OCI-LY1 (cell line): ENCODE results near the gene GOSR1.

Source experiments
- H2AFZ ChIP-seq: fragments of 200-600 bp; sonication (generic), shearing (Covaris generic); 2 replicates; pipeline ENCODE4 v1.6.0; 2014; ENCODE audit warnings: antibody characterized with exemption, mild to moderate bottlenecking, low read length
- H3F3A ChIP-seq: fragments of 200-600 bp; sonication (generic), shearing (Covaris generic); 2 replicates; pipeline ENCODE4 v1.6.0; 2014; ENCODE audit warnings: mild to moderate bottlenecking, antibody characterized with exemption, low read length, moderate library complexity; ENCODE audit not compliant: insufficient read depth
- H3K27ac ChIP-seq: fragments of 200-600 bp; sonication (generic); 2 replicates; pipeline ENCODE4 v1.5.1; 2014; ENCODE audit warnings: low read length, mixed run types, mild to moderate bottlenecking, low read depth; ENCODE audit not compliant: poor library complexity, severe bottlenecking
- H3K27me3 ChIP-seq: fragments of 200-600 bp; sonication (generic); 2 replicates; pipeline ENCODE4 v1.6.0; 2014; ENCODE audit warnings: antibody characterized with exemption, mild to moderate bottlenecking, low read length, moderate library complexity; ENCODE audit not compliant: insufficient read depth
- H3K36me3 ChIP-seq: fragments of 200-600 bp; sonication (generic); 2 replicates; pipeline ENCODE4 v1.6.1; 2014; ENCODE audit warnings: mild to moderate bottlenecking, antibody characterized with exemption, low read length, moderate library complexity, mixed read lengths; ENCODE audit not compliant: insufficient read depth
- H3K4me1 ChIP-seq: fragments of 200-600 bp; sonication (generic); 2 replicates; pipeline ENCODE4 v1.5.1; 2014; ENCODE audit warnings: mild to moderate bottlenecking, low read length, moderate library complexity; ENCODE audit not compliant: insufficient read depth, severe bottlenecking
- H3K4me2 ChIP-seq: fragments of 200-600 bp; sonication (generic), shearing (Covaris generic); 2 replicates; pipeline ENCODE4 v1.6.1; 2014; ENCODE audit warnings: low read length
- H3K4me3 ChIP-seq: fragments of 200-600 bp; sonication (generic); 2 replicates; pipeline ENCODE4 v1.5.1; 2014; ENCODE audit warnings: low read length, low read depth, mild to moderate bottlenecking, mixed read lengths; ENCODE audit not compliant: poor library complexity, severe bottlenecking
- H3K79me2 ChIP-seq: fragments of 200-600 bp; shearing (Covaris generic); 2 replicates; pipeline ENCODE4 v1.6.1; 2016; ENCODE audit warnings: mixed run types, low read length, mixed read lengths; ENCODE audit not compliant: insufficient read depth
- H3K9ac ChIP-seq: fragments of 200-600 bp; sonication (generic), shearing (Covaris generic); 2 replicates; pipeline ENCODE4 v1.6.1; 2014; ENCODE audit warnings: mild to moderate bottlenecking, low read length, mixed read lengths
- H3K9me2 ChIP-seq: fragments of 200-600 bp; sonication (generic), shearing (Covaris generic); 2 replicates; pipeline ENCODE4 v1.6.1; 2014; ENCODE audit warnings: low read depth, mild to moderate bottlenecking, low read length, mixed read lengths
- H3K9me3 ChIP-seq: fragments of 200-600 bp; shearing (Covaris generic); 2 replicates; pipeline ENCODE4 v1.6.1; 2014; ENCODE audit warnings: low read length, mixed read lengths
- H4K20me1 ChIP-seq: fragments of 200-600 bp; sonication (generic), shearing (Covaris generic); 2 replicates; pipeline ENCODE4 v1.6.0; 2016; ENCODE audit warnings: mild to moderate bottlenecking, low read length; ENCODE audit not compliant: insufficient read depth
- CTCF ChIP-seq: fragments of 200-600 bp; sonication (generic), shearing (Covaris generic); IDR thresholded peaks from 2 replicates; pipeline ENCODE4 v1.5.1; 2017; ENCODE audit warnings: mild to moderate bottlenecking, antibody characterized with exemption, low read length, moderate library complexity, mixed read lengths
- EZH2 ChIP-seq: fragments of 200-600 bp; sonication (generic), shearing (Covaris generic); IDR thresholded peaks from 2 replicates; pipeline ENCODE4 v1.8.0; 2017; ENCODE audit warnings: borderline replicate concordance, mixed run types, mild to moderate bottlenecking, antibody characterized with exemption, low read length, moderate library complexity, mixed read lengths

Gene GOSR1

GRCh38 chr17:30483159-30483558 lies 6.0 kb downstream of the GOSR1 start:
- Histone ChIP-seq H3K9me3 (no peaks in the 10 kb centered on the region), H3K9ac (no peak overlapping the region), H3K27ac (no peak overlapping the region), H3K9me2 (no peaks in the 10 kb centered on the region), H3K27me3 (no peaks in the 10 kb centered on the region), H3K36me3 (peaks cover 87% of the 10 kb centered on the region), H2AFZ (no peak overlapping the region), H3K4me3 (no peak overlapping the region), H3K4me1 (peaks cover 11% of the 10 kb centered on the region), H3K4me2 (no peak overlapping the region), H3F3A (no peaks in the 10 kb centered on the region), H4K20me1 (no peaks in the 10 kb centered on the region), H3K79me2 (peaks cover 9% of the 10 kb centered on the region)
- TF ChIP-seq CTCF, result no peak
- TF ChIP-seq EZH2, result no peak

GRCh38 chr17:30493780-30494179 lies 16.6 kb downstream of the GOSR1 start:
- H3K9me3 ChIP-seq, result no peaks in the 10 kb centered on the region
- no peak overlapping the region for H3K4me3 ChIP-seq
- no peak overlapping the region for H3K27ac ChIP-seq
- H3F3A ChIP-seq, result no peaks in the 10 kb centered on the region
- no peaks in the 10 kb centered on the region for H3K4me1 ChIP-seq
- TF ChIP-seq EZH2 (no peak), CTCF (no peak)
- H3K9me2 ChIP-seq, result no peaks in the 10 kb centered on the region
- H2AFZ ChIP-seq, result no peak overlapping the region
- H3K27me3 ChIP-seq, result no peaks in the 10 kb centered on the region
- H3K4me2 ChIP-seq, result no peak overlapping the region
- no peaks in the 10 kb centered on the region for H4K20me1 ChIP-seq
- no peak overlapping the region for H3K9ac ChIP-seq
- H3K79me2 ChIP-seq, result no peaks in the 10 kb centered on the region
- peaks cover 90% of the 10 kb centered on the region for H3K36me3 ChIP-seq

- Histone ChIP-seq H4K20me1 (no peaks in the 10 kb centered on the region), H3K79me2 (no peaks in the 10 kb centered on the region), H3K4me3 (no peak overlapping the region), H3K27ac (no peak overlapping the region), H3K4me2 (no peak overlapping the region), H3K36me3 (peaks cover 88% of the 10 kb centered on the region), H3K9me2 (no peaks in the 10 kb centered on the region), H3F3A (no peaks in the 10 kb centered on the region), H3K4me1 (no peaks in the 10 kb centered on the region), H3K9ac (no peak overlapping the region), H3K27me3 (no peaks in the 10 kb centered on the region), H3K9me3 (no peaks in the 10 kb centered on the region), H2AFZ (no peak overlapping the region)
- TF ChIP-seq CTCF, result no peak
Measured at GRCh38 chr17:30495586-30495985, 18.4 kb downstream of the GOSR1 start.
